Measurements from ENCODE around the gene MNT.

- TF ChIP-seq BHLHE40 (IDR thresholded peaks at IDR 0.05; ENCODE audit: borderline replicate concordance), result no peak
- no peak for TF ChIP-seq SUZ12 (IDR thresholded peaks at IDR 0.05)
- no peak for TF ChIP-seq FOXM1 (IDR thresholded peaks at IDR 0.05; ENCODE audit: borderline replicate concordance)
- no peak for TF ChIP-seq HDGF (IDR thresholded peaks at IDR 0.05; ENCODE audit: borderline replicate concordance)
- no peak for TF ChIP-seq FOXA1 (IDR thresholded peaks at IDR 0.05)
- no peak for TF ChIP-seq SP1 (IDR thresholded peaks at IDR 0.05)
- no peak for TF ChIP-seq TARDBP (IDR thresholded peaks at IDR 0.05)
- no peak for TF ChIP-seq LEF1 (IDR thresholded peaks at IDR 0.05; ENCODE audit: borderline replicate concordance)
- TF ChIP-seq L3MBTL2 (conservative IDR thresholded peaks at IDR 0.05), result no peak
- no peak for TF ChIP-seq ARNT (IDR thresholded peaks at IDR 0.05)
- TF ChIP-seq, protein P1, sequence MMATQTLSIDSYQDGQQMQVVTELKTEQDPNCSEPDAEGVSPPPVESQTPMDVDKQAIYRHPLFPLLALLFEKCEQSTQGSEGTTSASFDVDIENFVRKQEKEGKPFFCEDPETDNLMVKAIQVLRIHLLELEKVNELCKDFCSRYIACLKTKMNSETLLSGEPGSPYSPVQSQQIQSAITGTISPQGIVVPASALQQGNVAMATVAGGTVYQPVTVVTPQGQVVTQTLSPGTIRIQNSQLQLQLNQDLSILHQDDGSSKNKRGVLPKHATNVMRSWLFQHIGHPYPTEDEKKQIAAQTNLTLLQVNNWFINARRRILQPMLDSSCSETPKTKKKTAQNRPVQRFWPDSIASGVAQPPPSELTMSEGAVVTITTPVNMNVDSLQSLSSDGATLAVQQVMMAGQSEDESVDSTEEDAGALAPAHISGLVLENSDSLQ (IDR thresholded peaks at IDR 0.05), result no peak
- TF ChIP-seq ZNF384 (IDR thresholded peaks at IDR 0.05), result no peak
Measured at GRCh38 chr17:2438823-2439222, 38.0 kb upstream of the MNT start.

Data from HEK293T (cell line).